ENCODE measurements around the gene IFNGR2.

Gene IFNGR2

GRCh38 chr21:33391656-33392055, 11.6 kb upstream of the IFNGR2 start:
- no peak for DNase-seq (ENCODE audit: low spot score)
- no peak overlapping the region for H3K14ac ChIP-seq (ENCODE audit: low read length)
- no peak overlapping the region for H4K91ac ChIP-seq (ENCODE audit: low read depth, low read length, poor library complexity)
- no peak overlapping the region for H2BK12ac ChIP-seq (ENCODE audit: low read length)
- WGBS, 2 donors (ENCODE audit: extremely low coverage in 2 of 2, insufficient read length in 2 of 2, insufficient replicate concordance in 1 of 2), result no CpG with 5 or more reads among the region's 6 CpGs
- H3K79me1 ChIP-seq (ENCODE audit: low read depth, low read length), result no peaks in the 10 kb centered on the region
- H2BK5ac ChIP-seq (ENCODE audit: low read length), result no peak overlapping the region
- H3K4me2 ChIP-seq (ENCODE audit: insufficient read depth, low read length, poor library complexity, severe bottlenecking), result no peak overlapping the region
- no peak overlapping the region for H3K4me3 ChIP-seq (ENCODE audit: low read length in 2 of 2)
- H3K27ac ChIP-seq (replicated peaks; ENCODE audit: low read length), result no peak overlapping the region
- no peaks in the 10 kb centered on the region for H3K36me3 ChIP-seq (replicated peaks in 1 of 2; ENCODE audit: control insufficient read depth in 2 of 2, insufficient read depth in 2 of 2, low read length in 2 of 2)
- no peaks in the 10 kb centered on the region for H3K9me3 ChIP-seq (replicated peaks in 1 of 2; ENCODE audit: control insufficient read depth in 2 of 2, insufficient read depth in 1 of 2, low read depth in 1 of 2, low read length in 2 of 2)
- no peak overlapping the region for H2AFZ ChIP-seq (ENCODE audit: low read length)
- H3K9ac ChIP-seq (ENCODE audit: low read depth, low read length, poor library complexity), result no peak overlapping the region
- H3K4ac ChIP-seq (ENCODE audit: low read length), result no peak overlapping the region
- no peak overlapping the region for H4K8ac ChIP-seq (ENCODE audit: low read depth, low read length)
- H2BK15ac ChIP-seq (ENCODE audit: low read length), result no peak overlapping the region
- no peak overlapping the region for H3K18ac ChIP-seq (ENCODE audit: low read length)
- no peak overlapping the region for H2BK120ac ChIP-seq (ENCODE audit: low read depth, low read length)
- H3K4me1 ChIP-seq (ENCODE audit: control insufficient read depth in 2 of 2, insufficient read depth in 1 of 2, low read depth in 1 of 2, low read length in 2 of 2), result peaks cover 0 to 5% of the 10 kb centered on the region in 2 donors
- no peaks in the 10 kb centered on the region for H3K27me3 ChIP-seq (ENCODE audit: control insufficient read depth in 3 of 3, insufficient read depth in 3 of 3, low read depth in 1 of 3, low read length in 3 of 3)
- H3K23ac ChIP-seq (ENCODE audit: low read depth, low read length, poor library complexity), result no peak overlapping the region
- no peak overlapping the region for H2AK5ac ChIP-seq (ENCODE audit: low read depth, low read length)

- no peak overlapping the region for H3K18ac ChIP-seq (ENCODE audit: low read length)
- H4K91ac ChIP-seq (ENCODE audit: low read depth, low read length, poor library complexity), result no peak overlapping the region
- H3K4ac ChIP-seq (ENCODE audit: low read length), result no peak overlapping the region
- DNase-seq (ENCODE audit: low spot score), result no peak
- H3K36me3 ChIP-seq (replicated peaks in 1 of 2; ENCODE audit: control insufficient read depth in 2 of 2, insufficient read depth in 2 of 2, low read length in 2 of 2), result no peaks in the 10 kb centered on the region
- H2AFZ ChIP-seq (ENCODE audit: low read length), result peak overlapping the region; percentile 43
- no peak overlapping the region for H3K14ac ChIP-seq (ENCODE audit: low read length)
- no peak overlapping the region for H3K23ac ChIP-seq (ENCODE audit: low read depth, low read length, poor library complexity)
- H2BK5ac ChIP-seq (ENCODE audit: low read length), result no peak overlapping the region
- H2BK12ac ChIP-seq (ENCODE audit: low read length), result no peak overlapping the region
- H3K27ac ChIP-seq (replicated peaks; ENCODE audit: low read length), result no peak overlapping the region
- no peaks in the 10 kb centered on the region for H3K27me3 ChIP-seq (ENCODE audit: control insufficient read depth in 3 of 3, insufficient read depth in 3 of 3, low read depth in 1 of 3, low read length in 3 of 3)
- no peak overlapping the region for H2BK120ac ChIP-seq (ENCODE audit: low read depth, low read length)
- H2BK15ac ChIP-seq (ENCODE audit: low read length), result no peak overlapping the region
- no peaks in the 10 kb centered on the region for H3K79me1 ChIP-seq (ENCODE audit: low read depth, low read length)
- H3K9me3 ChIP-seq (replicated peaks in 1 of 2; ENCODE audit: control insufficient read depth in 2 of 2, insufficient read depth in 1 of 2, low read depth in 1 of 2, low read length in 2 of 2), result no peaks in the 10 kb centered on the region
- WGBS, 2 donors (ENCODE audit: extremely low coverage in 2 of 2, insufficient read length in 2 of 2, insufficient replicate concordance in 1 of 2), result no CpG with 5 or more reads among the region's 11 CpGs
- H3K9ac ChIP-seq (ENCODE audit: low read depth, low read length, poor library complexity), result no peak overlapping the region
- H3K4me1 ChIP-seq (ENCODE audit: control insufficient read depth in 2 of 2, insufficient read depth in 1 of 2, low read depth in 1 of 2, low read length in 2 of 2), result peaks cover 0 to 5% of the 10 kb centered on the region in 2 donors
- no peak overlapping the region for H2AK5ac ChIP-seq (ENCODE audit: low read depth, low read length)
- no peak overlapping the region for H4K8ac ChIP-seq (ENCODE audit: low read depth, low read length)
- H3K4me2 ChIP-seq (ENCODE audit: insufficient read depth, low read length, poor library complexity, severe bottlenecking), result no peak overlapping the region
- H3K4me3 ChIP-seq (ENCODE audit: low read length in 2 of 2), result no peak overlapping the region
Measured at GRCh38 chr21:33392284-33392985, 10.8 kb upstream of the IFNGR2 start.

GRCh38 chr21:33393348-33393747, 9.9 kb upstream of the IFNGR2 start:
- Histone ChIP-seq H4K8ac (ENCODE audit: low read depth, low read length) (no peak overlapping the region), H2BK12ac (ENCODE audit: low read length) (no peak overlapping the region), H3K18ac (ENCODE audit: low read length) (no peak overlapping the region), H4K91ac (ENCODE audit: low read depth, low read length, poor library complexity) (no peak overlapping the region), H2BK120ac (ENCODE audit: low read depth, low read length) (no peak overlapping the region), H2BK5ac (ENCODE audit: low read length) (no peak overlapping the region), H3K79me1 (ENCODE audit: low read depth, low read length) (peaks cover under 1% of the 10 kb centered on the region), H3K9me3 (replicated peaks in 1 of 2; ENCODE audit: control insufficient read depth in 2 of 2, insufficient read depth in 1 of 2, low read depth in 1 of 2, low read length in 2 of 2) (no peaks in the 10 kb centered on the region), H3K27me3 (ENCODE audit: control insufficient read depth in 3 of 3, insufficient read depth in 3 of 3, low read depth in 1 of 3, low read length in 3 of 3) (peaks cover 0 to 2% (median 0%) of the 10 kb centered on the region in 3 experiments), H3K4me3 (ENCODE audit: low read length in 2 of 2) (no peak overlapping the region), H3K9ac (ENCODE audit: low read depth, low read length, poor library complexity) (no peak overlapping the region), H3K4me2 (ENCODE audit: insufficient read depth, low read length, poor library complexity, severe bottlenecking) (no peak overlapping the region), H2BK15ac (ENCODE audit: low read length) (no peak overlapping the region), H3K14ac (ENCODE audit: low read length) (no peak overlapping the region), H3K27ac (replicated peaks; ENCODE audit: low read length) (no peak overlapping the region), H3K4ac (ENCODE audit: low read length) (no peak overlapping the region), H2AK5ac (ENCODE audit: low read depth, low read length) (no peak overlapping the region), H2AFZ (ENCODE audit: low read length) (no peak overlapping the region), H3K23ac (ENCODE audit: low read depth, low read length, poor library complexity) (no peak overlapping the region), H3K36me3 (replicated peaks in 1 of 2; ENCODE audit: control insufficient read depth in 2 of 2, insufficient read depth in 2 of 2, low read length in 2 of 2) (no peaks in the 10 kb centered on the region), H3K4me1 (ENCODE audit: control insufficient read depth in 2 of 2, insufficient read depth in 1 of 2, low read depth in 1 of 2, low read length in 2 of 2) (peaks cover 0 to 5% of the 10 kb centered on the region in 2 donors)
- DNase-seq (ENCODE audit: low spot score), result no peak
- no CpG with 5 or more reads among the region's 5 CpGs for WGBS, 2 donors (ENCODE audit: extremely low coverage in 2 of 2, insufficient read length in 2 of 2, insufficient replicate concordance in 1 of 2)

GRCh38 chr21:33394260-33394659, 9.0 kb upstream of the IFNGR2 start:
- Histone ChIP-seq H3K9ac (ENCODE audit: low read depth, low read length, poor library complexity) (no peak overlapping the region), H3K36me3 (replicated peaks in 1 of 2; ENCODE audit: control insufficient read depth in 2 of 2, insufficient read depth in 2 of 2, low read length in 2 of 2) (no peaks in the 10 kb centered on the region), H3K23ac (ENCODE audit: low read depth, low read length, poor library complexity) (no peak overlapping the region), H2BK12ac (ENCODE audit: low read length) (no peak overlapping the region), H3K79me1 (ENCODE audit: low read depth, low read length) (peaks cover 2% of the 10 kb centered on the region), H4K91ac (ENCODE audit: low read depth, low read length, poor library complexity) (no peak overlapping the region), H3K4me2 (ENCODE audit: insufficient read depth, low read length, poor library complexity, severe bottlenecking) (no peak overlapping the region), H3K4me1 (ENCODE audit: control insufficient read depth in 2 of 2, insufficient read depth in 1 of 2, low read depth in 1 of 2, low read length in 2 of 2) (peaks cover 0 to 5% of the 10 kb centered on the region in 2 donors), H2AK5ac (ENCODE audit: low read depth, low read length) (no peak overlapping the region), H4K8ac (ENCODE audit: low read depth, low read length) (no peak overlapping the region), H2AFZ (ENCODE audit: low read length) (no peak overlapping the region), H3K9me3 (replicated peaks in 1 of 2; ENCODE audit: control insufficient read depth in 2 of 2, insufficient read depth in 1 of 2, low read depth in 1 of 2, low read length in 2 of 2) (no peaks in the 10 kb centered on the region), H3K14ac (ENCODE audit: low read length) (no peak overlapping the region), H2BK120ac (ENCODE audit: low read depth, low read length) (no peak overlapping the region), H3K4ac (ENCODE audit: low read length) (no peak overlapping the region), H2BK15ac (ENCODE audit: low read length) (no peak overlapping the region), H3K18ac (ENCODE audit: low read length) (no peak overlapping the region), H2BK5ac (ENCODE audit: low read length) (no peak overlapping the region), H3K27me3 (ENCODE audit: control insufficient read depth in 3 of 3, insufficient read depth in 3 of 3, low read depth in 1 of 3, low read length in 3 of 3) (peaks cover 0 to 2% (median 0%) of the 10 kb centered on the region in 3 experiments), H3K4me3 (ENCODE audit: low read length in 2 of 2) (no peak overlapping the region), H3K27ac (replicated peaks; ENCODE audit: low read length) (no peak overlapping the region)
- no peak for DNase-seq (ENCODE audit: low spot score)
- WGBS, 2 donors (ENCODE audit: extremely low coverage in 2 of 2, insufficient read length in 2 of 2, insufficient replicate concordance in 1 of 2), result no CpG with 5 or more reads among the region's 8 CpGs
